Activated B cell treated with CpG ODN at 0.5 μM for 24 hours (primary cell): ENCODE data around the gene VAX1. TPM values are rescaled to one million over a fixed set of nuclear protein-coding genes. Genes with fewer than 3 reads are reported as not detected.

Experiments used
- ATAC-seq: fragments of 200-7000 bp; cut with Tn5 transposase; one replicate; pipeline ENCODE4 v1.10.0; 2021; ENCODE audit warnings: low read depth, mild to moderate bottlenecking, moderate library complexity
- CTCF ChIA-PET: fragments of 350-600 bp; sonication (Branson Sonifier 250); formaldehyde crosslinking; loops from one replicate; lab custom pipeline; 2021; ENCODE audit warnings: antibody characterized with exemption; lab: Charles Lee
- POLR2A ChIA-PET: fragments of 350-600 bp; sonication (Branson Sonifier 250); formaldehyde crosslinking; loops from one replicate; lab custom pipeline; 2021; ENCODE audit warnings: antibody characterized with exemption; lab: Charles Lee
- DNase-seq: peaks from one replicate; pipeline ENCODE4 v3.0.0; 2022
- H3K27ac Mint-ChIP-seq: one replicate; pipeline ENCODE4 v1.8.0; 2020; ENCODE audit warnings: mixed read lengths
- H3K27me3 Mint-ChIP-seq: one replicate; pipeline ENCODE4 v1.8.0; 2021; ENCODE audit warnings: mixed read lengths
- H3K36me3 Mint-ChIP-seq: one replicate; pipeline ENCODE4 v1.8.0; 2021; ENCODE audit warnings: low read depth, mixed read lengths
- H3K4me1 Mint-ChIP-seq: one replicate; pipeline ENCODE4 v1.8.0; 2021; ENCODE audit warnings: mixed read lengths
- H3K4me3 Mint-ChIP-seq: one replicate; pipeline ENCODE4 v1.8.0; 2020; ENCODE audit warnings: mild to moderate bottlenecking, mixed read lengths
- H3K9me3 Mint-ChIP-seq: one replicate; pipeline ENCODE4 v1.8.0; 2020; ENCODE audit warnings: mixed read lengths
- intact Hi-C: fragments of 100-400 bp; cut with micrococcal nuclease; formaldehyde crosslinking; loops from one replicate; pipeline ENCODE4 v1.15.1; 2024
- total RNA-seq: library from RNA; stranded (reverse); gene quantifications from 2 replicates; pipeline ENCODE4 v1.2.3, GENCODE V29; 2022
- TF ChIP-seq, protein P1 (sequence below): fragments of 200-600 bp; IDR thresholded peaks from one replicate; pipeline ENCODE4 v1.8.0; 2022; ENCODE audit warnings: antibody characterized with exemption, mild to moderate bottlenecking

The VAX1 gene
- total RNA-seq, 1 donor from 2014 or later = not detected

DNA sequence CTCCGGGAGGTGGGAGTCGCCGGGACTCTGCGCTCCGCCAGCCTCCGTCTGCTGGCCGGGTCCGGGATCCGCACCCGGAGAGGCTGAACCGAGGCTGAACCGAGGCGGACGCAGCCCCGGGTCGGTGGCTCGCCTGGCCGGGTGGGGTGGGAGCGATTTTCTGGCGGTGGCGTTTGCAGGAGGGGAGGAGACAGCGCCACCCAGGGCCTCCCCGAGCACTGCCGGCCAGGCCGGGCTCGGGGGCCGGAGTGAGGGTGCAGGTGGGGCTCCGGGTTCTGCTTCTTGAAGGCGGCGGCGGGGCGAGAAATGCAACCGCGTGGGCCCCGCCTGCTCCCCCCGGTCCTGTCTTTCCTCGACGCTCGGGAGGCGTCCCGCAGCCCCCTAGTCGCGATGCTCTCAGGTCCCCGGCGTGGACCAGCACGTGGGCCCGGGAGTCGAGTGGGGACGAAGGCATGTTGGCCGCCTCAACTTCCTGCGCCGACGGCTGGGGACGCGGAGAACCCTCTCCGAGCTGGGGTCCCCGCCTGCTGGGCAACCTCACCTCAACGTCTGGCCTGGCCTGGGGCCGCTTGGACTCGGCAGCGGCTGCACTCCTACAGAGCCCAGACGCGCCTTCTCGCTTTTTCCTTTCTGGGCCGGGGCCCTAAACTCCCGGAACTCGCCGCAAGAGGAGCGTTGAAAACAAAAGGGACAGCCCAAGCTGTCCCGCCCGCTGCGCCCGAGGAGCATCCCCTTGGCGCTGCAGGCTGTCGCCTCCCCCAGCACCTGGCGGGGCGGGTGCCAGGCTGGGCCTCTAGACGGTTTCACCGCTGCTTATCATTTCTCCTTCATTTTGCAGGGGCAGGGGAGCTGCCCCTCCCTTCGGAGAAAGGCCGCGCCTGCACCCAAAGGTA is 25.2 kb upstream of the VAX1 start:
- intact Hi-C loops = loop anchor here (5.0 kb wide), 1 partner anchor 369 kb away; no protein-coding TSS in a partner anchor
- POLR2A ChIA-PET = no interaction called here

DNA sequence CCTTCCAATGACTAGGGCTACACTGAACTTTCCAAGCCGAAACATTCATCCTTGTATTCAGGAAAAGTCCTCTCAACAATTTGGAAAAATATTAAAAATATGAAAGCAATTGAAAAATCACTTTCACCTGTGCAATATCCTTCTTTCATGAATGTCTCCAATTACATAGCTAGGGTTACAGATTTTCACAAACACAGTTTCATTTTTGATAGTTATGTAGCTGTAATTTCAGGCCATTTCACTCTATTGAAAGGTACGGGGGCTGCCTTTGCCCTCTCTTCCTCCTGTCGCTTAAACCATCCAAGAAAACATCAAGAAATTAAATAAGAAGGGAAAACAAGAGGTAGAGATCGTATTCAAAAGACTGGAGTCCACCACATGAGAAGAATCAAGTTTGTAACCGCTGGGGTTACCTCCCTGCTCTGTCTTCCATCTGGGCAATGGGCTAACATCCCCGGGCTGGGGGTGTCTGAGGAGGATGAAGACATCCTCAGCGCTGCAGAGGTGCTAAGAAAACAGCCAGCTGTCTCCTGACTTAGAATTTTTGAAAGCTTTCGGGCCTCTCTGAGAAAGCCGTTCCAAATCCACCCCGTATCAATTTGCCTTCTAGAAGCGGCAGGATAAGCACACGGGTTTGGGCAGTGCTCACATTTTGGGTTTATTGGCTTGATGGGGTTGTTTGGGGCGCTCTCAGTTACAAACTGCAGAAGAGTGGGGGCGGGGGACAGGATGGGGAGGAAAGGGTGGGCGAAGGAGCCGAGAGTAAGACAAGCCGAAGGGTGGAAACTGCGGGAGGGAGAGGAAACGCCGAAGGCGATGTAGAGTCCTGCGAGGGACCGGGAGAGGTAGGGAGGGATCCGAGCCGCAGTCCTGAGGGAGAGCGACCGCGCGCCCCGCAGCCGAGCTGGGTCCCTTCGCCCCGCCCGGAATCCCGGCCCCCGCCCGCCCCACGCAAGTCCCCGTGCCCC is 24.3 kb upstream of the VAX1 start:
- Mint-ChIP-seq H3K4me3 (no peak overlapping the region), H3K36me3 (no peaks in the 10 kb centered on the region)

More for the DNA sequence above, 25.2 kb upstream of the VAX1 start:
- TF ChIP-seq, protein P1, sequence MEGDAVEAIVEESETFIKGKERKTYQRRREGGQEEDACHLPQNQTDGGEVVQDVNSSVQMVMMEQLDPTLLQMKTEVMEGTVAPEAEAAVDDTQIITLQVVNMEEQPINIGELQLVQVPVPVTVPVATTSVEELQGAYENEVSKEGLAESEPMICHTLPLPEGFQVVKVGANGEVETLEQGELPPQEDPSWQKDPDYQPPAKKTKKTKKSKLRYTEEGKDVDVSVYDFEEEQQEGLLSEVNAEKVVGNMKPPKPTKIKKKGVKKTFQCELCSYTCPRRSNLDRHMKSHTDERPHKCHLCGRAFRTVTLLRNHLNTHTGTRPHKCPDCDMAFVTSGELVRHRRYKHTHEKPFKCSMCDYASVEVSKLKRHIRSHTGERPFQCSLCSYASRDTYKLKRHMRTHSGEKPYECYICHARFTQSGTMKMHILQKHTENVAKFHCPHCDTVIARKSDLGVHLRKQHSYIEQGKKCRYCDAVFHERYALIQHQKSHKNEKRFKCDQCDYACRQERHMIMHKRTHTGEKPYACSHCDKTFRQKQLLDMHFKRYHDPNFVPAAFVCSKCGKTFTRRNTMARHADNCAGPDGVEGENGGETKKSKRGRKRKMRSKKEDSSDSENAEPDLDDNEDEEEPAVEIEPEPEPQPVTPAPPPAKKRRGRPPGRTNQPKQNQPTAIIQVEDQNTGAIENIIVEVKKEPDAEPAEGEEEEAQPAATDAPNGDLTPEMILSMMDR = no peak
- Mint-ChIP-seq H3K4me1 (peaks cover 14% of the 10 kb centered on the region), H3K4me3 (no peak overlapping the region), H3K27me3 (peaks cover 67% of the 10 kb centered on the region), H3K9me3 (no peaks in the 10 kb centered on the region), H3K27ac (no peak overlapping the region), H3K36me3 (no peaks in the 10 kb centered on the region)
- CTCF ChIA-PET = interaction anchor here (1.5 kb wide), 1 partner anchor 12 kb away, joined by 5 read pairs; no protein-coding TSS in a partner anchor
- no peak for ATAC-seq
- no peak for DNase-seq

DNA sequence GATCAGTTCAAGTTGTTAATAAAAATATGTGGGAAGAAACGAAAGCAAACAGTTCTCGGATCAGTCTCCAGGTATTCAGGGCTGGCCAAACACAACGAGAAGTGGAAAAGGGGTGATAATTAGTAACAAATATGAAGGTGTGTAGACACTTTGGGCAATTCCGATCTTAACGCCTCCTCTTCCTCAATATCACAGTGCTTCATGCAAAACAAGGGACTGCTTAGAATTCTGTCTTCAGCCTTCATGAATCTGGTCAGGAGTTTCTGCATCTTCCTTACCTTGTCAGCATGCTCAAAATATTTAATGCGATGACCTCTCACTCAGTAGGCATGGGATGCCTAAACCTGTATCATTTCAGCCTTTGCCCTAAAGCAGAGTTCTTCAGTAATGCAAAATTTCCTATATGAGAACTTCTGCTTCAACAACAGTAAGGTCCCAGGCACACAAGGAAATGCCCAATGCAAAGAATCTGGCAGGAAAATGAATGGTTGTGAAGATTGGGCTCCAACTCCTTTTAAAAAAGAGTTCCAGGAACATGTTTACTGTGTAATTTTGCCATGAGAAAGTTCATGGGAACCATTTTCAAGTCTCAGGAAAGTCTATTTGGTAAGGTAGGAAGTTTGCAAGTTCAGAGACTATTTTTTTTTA is 23.4 kb upstream of the VAX1 start:
- POLR2A ChIA-PET = no interaction called here
- intact Hi-C loops = loop anchor here (5.0 kb wide), 1 partner anchor 371 kb away; no protein-coding TSS in a partner anchor
- H3K4me1 Mint-ChIP-seq = peaks cover 12% of the 10 kb centered on the region

More for the DNA sequence above, 24.3 kb upstream of the VAX1 start:
- no peak for DNase-seq
- intact Hi-C loops = loop anchor here (5.0 kb wide), 1 partner anchor 370 kb away; no protein-coding TSS in a partner anchor
- H3K4me1 Mint-ChIP-seq = peaks cover 12% of the 10 kb centered on the region
- ChIA-PET POLR2A (no interaction called here), CTCF (interaction anchor here (1.0 kb wide), 1 partner anchor 13 kb away, joined by 4 read pairs; no protein-coding TSS in a partner anchor)
- H3K27me3 Mint-ChIP-seq = peaks cover 67% of the 10 kb centered on the region
- no peak for ATAC-seq
- H3K9me3 Mint-ChIP-seq = no peaks in the 10 kb centered on the region
- TF ChIP-seq, protein P1 = no peak
- H3K27ac Mint-ChIP-seq = no peak overlapping the region

DNA sequence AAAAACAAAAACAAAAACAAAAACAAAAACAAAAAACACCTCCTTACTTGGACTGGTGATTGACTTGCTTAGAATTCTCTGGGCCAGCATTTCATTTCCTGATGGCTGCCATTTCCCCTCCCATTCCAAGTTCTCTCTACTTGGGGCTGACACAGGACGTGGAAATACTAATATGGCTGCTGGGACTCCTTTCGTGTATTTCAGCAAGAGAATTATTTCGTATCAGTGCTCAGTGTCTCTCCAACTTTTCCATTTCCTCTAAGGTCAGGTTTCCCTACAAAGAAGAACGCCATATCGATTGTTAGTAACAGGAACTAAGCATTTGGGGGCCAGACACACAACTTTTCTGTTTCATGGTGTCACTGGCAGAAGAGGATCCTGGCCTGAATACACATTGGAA is 22.5 kb upstream of the VAX1 start:
- intact Hi-C loops = loop anchor here (5.0 kb wide), 1 partner anchor 372 kb away; no protein-coding TSS in a partner anchor
- Mint-ChIP-seq H3K36me3 (no peaks in the 10 kb centered on the region), H3K27ac (no peak overlapping the region), H3K27me3 (peaks cover 63% of the 10 kb centered on the region), H3K4me1 (peaks cover 12% of the 10 kb centered on the region), H3K4me3 (no peak overlapping the region), H3K9me3 (no peaks in the 10 kb centered on the region)
- CTCF ChIA-PET = no interaction called here
- DNase-seq (no peak), ATAC-seq (no peak)
- POLR2A ChIA-PET = no interaction called here
- TF ChIP-seq, protein P1 = no peak

More for the DNA sequence above, 23.4 kb upstream of the VAX1 start:
- DNase-seq (no peak), ATAC-seq (no peak)
- CTCF ChIA-PET = interaction anchor here (1.0 kb wide), 1 partner anchor 14 kb away, joined by 4 read pairs; no protein-coding TSS in a partner anchor
- Mint-ChIP-seq H3K9me3 (no peaks in the 10 kb centered on the region), H3K27me3 (peaks cover 63% of the 10 kb centered on the region), H3K36me3 (no peaks in the 10 kb centered on the region), H3K27ac (no peak overlapping the region), H3K4me3 (no peak overlapping the region)
- TF ChIP-seq, protein P1 = no peak
